HG02870 (cell line): Measurements from ENCODE around the gene NUDT16L1.

Source experiments
- ATAC-seq: cut with Tn5 transposase; IDR thresholded peaks from one replicate; pipeline ENCODE4 v1.9.1; 2021; ENCODE audit warnings: mild to moderate bottlenecking, moderate library complexity; ENCODE audit not compliant: unreplicated experiment

Gene NUDT16L1

GRCh38 chr16:4682084-4682591 lies 11.2 kb upstream of the NUDT16L1 start:
- no peak for ATAC-seq

GRCh38 chr16:4682616-4683254 lies 10.6 kb upstream of the NUDT16L1 start:
- no peak for ATAC-seq

- ATAC-seq: no peak
Measured at GRCh38 chr16:4683255-4684057, 9.9 kb upstream of the NUDT16L1 start.

GRCh38 chr16:4684058-4684715 lies 9.2 kb upstream of the NUDT16L1 start:
- no peak for ATAC-seq

- no peak for ATAC-seq
Measured at GRCh38 chr16:4684763-4685162, 8.6 kb upstream of the NUDT16L1 start.

GRCh38 chr16:4685292-4685691 lies 8.1 kb upstream of the NUDT16L1 start:
- ATAC-seq: no peak

- ATAC-seq: no peak
Measured at GRCh38 chr16:4685776-4686496, 7.4 kb upstream of the NUDT16L1 start.

GRCh38 chr16:4686497-4687210 lies 6.7 kb upstream of the NUDT16L1 start:
- no peak for ATAC-seq

- no peak for ATAC-seq
Measured at GRCh38 chr16:4687416-4687815, 5.9 kb upstream of the NUDT16L1 start.

GRCh38 chr16:4687946-4688673 lies 5.3 kb upstream of the NUDT16L1 start:
- ATAC-seq: no peak

- no peak for ATAC-seq
Measured at GRCh38 chr16:4688674-4689045, 4.7 kb upstream of the NUDT16L1 start.

- ATAC-seq: no peak
Measured at GRCh38 chr16:4689091-4689671, 4.2 kb upstream of the NUDT16L1 start.

- ATAC-seq: no peak
Measured at GRCh38 chr16:4689864-4690704, 3.3 kb upstream of the NUDT16L1 start.

- ATAC-seq: no peak
Measured at GRCh38 chr16:4690946-4691665, 2.3 kb upstream of the NUDT16L1 start.

- ATAC-seq: no peak
Measured at GRCh38 chr16:4691666-4692412, 1.5 kb upstream of the NUDT16L1 start.

- peak; percentile 11 for ATAC-seq
Measured at GRCh38 chr16:4692460-4693295, 684 bp upstream of the NUDT16L1 start.
